ENCODE results near the gene VWA3B.

The VWA3B gene

DNA sequence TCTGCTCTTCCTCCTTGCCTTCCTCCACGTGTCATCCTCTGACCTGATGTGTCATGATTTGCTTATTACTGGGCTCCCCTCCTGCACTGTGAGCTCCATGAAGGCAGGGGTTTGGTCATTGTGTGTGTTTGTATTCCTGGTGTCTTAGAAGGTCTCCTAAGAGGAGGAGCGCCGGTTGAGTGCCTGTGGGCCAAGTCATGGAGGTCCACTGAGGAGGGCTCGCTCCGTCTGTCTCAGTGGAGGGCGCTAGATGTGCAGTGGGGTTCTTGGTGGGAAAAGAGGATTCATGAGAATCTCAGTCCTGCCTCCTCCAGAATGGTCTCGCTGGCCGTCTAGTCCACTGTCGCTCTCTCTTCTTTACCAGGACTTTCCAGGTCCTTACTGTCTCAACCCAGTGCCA, 100.2 kb downstream of the VWA3B start:
- no peak for DNase-seq
- TF ChIP-seq, protein P1, sequence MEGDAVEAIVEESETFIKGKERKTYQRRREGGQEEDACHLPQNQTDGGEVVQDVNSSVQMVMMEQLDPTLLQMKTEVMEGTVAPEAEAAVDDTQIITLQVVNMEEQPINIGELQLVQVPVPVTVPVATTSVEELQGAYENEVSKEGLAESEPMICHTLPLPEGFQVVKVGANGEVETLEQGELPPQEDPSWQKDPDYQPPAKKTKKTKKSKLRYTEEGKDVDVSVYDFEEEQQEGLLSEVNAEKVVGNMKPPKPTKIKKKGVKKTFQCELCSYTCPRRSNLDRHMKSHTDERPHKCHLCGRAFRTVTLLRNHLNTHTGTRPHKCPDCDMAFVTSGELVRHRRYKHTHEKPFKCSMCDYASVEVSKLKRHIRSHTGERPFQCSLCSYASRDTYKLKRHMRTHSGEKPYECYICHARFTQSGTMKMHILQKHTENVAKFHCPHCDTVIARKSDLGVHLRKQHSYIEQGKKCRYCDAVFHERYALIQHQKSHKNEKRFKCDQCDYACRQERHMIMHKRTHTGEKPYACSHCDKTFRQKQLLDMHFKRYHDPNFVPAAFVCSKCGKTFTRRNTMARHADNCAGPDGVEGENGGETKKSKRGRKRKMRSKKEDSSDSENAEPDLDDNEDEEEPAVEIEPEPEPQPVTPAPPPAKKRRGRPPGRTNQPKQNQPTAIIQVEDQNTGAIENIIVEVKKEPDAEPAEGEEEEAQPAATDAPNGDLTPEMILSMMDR (IDR thresholded peaks at IDR 0.05; ENCODE audit: low read length) = no peak
- TF ChIP-seq EZH2 (optimal IDR thresholded peaks at IDR 0.05; ENCODE audit: low read depth, low read length) = no peak
- no peak for TF ChIP-seq EZH2phosphoT487 (IDR thresholded peaks at IDR 0.05; ENCODE audit: low read length)
- no peaks in the 10 kb centered on the region for H4K20me1 ChIP-seq (ENCODE audit: insufficient read depth, low read length)
- no peaks in the 10 kb centered on the region for H3K9me2 ChIP-seq (replicated peaks; ENCODE audit: insufficient read depth, low read length)
- no peaks in the 10 kb centered on the region for H3F3A ChIP-seq (ENCODE audit: insufficient read depth, low read length)
- H3K27me3 ChIP-seq (replicated peaks; ENCODE audit: insufficient read depth, low read length) = no peaks in the 10 kb centered on the region
- no peak overlapping the region for H2AFZ ChIP-seq (ENCODE audit: low read length)
- H3K4me2 ChIP-seq (ENCODE audit: low read depth, low read length) = no peak overlapping the region
- no peaks in the 10 kb centered on the region for H3K79me2 ChIP-seq (ENCODE audit: low read length)
- H3K27ac ChIP-seq (ENCODE audit: low read length) = no peak overlapping the region
- no peak overlapping the region for H3K4me3 ChIP-seq (ENCODE audit: low read length)
- H3K4me1 ChIP-seq (ENCODE audit: low read length) = no peaks in the 10 kb centered on the region
- no peaks in the 10 kb centered on the region for H3K36me3 ChIP-seq (replicated peaks; ENCODE audit: insufficient read depth, low read length)
- no peak overlapping the region for H3K9ac ChIP-seq (ENCODE audit: low read length)
- no peaks in the 10 kb centered on the region for H3K9me3 ChIP-seq (replicated peaks; ENCODE audit: insufficient read depth, low read length)

DNA sequence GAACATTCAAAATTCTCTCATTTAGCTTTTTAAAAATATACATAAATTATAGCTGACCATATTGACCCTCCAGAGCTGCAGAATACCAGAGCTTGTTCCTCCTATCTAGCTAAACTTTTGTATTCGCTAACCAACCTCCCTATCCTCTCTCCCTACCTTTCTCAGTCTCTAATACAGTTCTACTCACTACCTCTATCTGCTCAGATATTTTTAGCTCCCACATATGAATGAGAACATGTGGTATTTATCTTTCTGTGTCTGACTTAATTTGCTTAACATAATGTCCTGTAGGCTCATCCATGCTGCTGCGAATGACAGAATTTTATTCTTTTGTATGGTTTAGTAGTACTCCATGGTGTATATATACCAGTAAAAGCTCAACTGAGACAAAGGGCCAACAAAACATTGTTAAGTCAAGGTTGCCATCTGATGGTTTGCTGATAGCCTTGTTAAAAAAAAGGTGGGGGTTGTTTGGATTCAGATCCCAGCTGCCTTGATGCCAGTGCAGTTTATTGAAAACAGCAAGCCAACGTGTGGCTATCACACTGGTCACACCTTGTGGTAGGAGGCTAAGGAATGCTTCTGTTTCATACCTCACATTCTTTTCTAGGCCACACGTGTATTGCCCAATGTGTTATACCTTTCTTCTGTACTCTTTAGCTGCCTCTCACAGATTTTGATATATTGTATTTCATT, 101.5 kb downstream of the VWA3B start:
- no peaks in the 10 kb centered on the region for H3K36me3 ChIP-seq (replicated peaks; ENCODE audit: insufficient read depth, low read length)
- no peak overlapping the region for H3K4me3 ChIP-seq (ENCODE audit: low read length)
- no peaks in the 10 kb centered on the region for H3F3A ChIP-seq (ENCODE audit: insufficient read depth, low read length)
- no peak overlapping the region for H3K4me2 ChIP-seq (ENCODE audit: low read depth, low read length)
- H3K9me3 ChIP-seq (replicated peaks; ENCODE audit: insufficient read depth, low read length) = no peaks in the 10 kb centered on the region
- no peaks in the 10 kb centered on the region for H3K27me3 ChIP-seq (replicated peaks; ENCODE audit: insufficient read depth, low read length)
- no peak overlapping the region for H3K9ac ChIP-seq (ENCODE audit: low read length)
- no peaks in the 10 kb centered on the region for H3K79me2 ChIP-seq (ENCODE audit: low read length)
- H2AFZ ChIP-seq (ENCODE audit: low read length) = no peak overlapping the region
- DNase-seq = no peak
- no peaks in the 10 kb centered on the region for H4K20me1 ChIP-seq (ENCODE audit: insufficient read depth, low read length)
- no peaks in the 10 kb centered on the region for H3K9me2 ChIP-seq (replicated peaks; ENCODE audit: insufficient read depth, low read length)
- H3K4me1 ChIP-seq (ENCODE audit: low read length) = no peaks in the 10 kb centered on the region
- H3K27ac ChIP-seq (ENCODE audit: low read length) = no peak overlapping the region
- TF ChIP-seq, protein P1 (IDR thresholded peaks at IDR 0.05; ENCODE audit: low read length) = no peak
- TF ChIP-seq EZH2phosphoT487 (IDR thresholded peaks at IDR 0.05; ENCODE audit: low read length) (no peak), EZH2 (optimal IDR thresholded peaks at IDR 0.05; ENCODE audit: low read depth, low read length) (no peak)

DNA sequence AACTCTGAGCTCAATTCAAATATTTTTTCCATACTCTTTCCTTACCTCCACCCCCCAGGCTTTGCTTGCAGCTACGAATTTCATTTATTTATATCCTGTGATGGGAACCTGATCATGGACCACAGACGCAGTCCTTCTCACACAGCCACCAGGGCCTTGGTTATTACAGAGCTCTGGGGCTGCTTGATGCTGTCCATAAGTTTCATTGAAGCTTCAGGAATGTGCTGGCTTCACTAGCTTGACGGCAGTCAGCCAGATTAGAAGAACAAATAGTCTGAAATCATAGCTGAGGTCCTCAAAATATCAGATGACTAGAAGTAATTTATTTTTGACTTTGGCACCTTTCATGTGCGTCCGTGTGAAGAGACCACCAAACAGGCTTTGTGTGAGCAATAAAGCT, 104.9 kb downstream of the VWA3B start:
- no peaks in the 10 kb centered on the region for H3K27me3 ChIP-seq (replicated peaks; ENCODE audit: insufficient read depth, low read length)
- no peaks in the 10 kb centered on the region for H3K9me3 ChIP-seq (replicated peaks; ENCODE audit: insufficient read depth, low read length)
- TF ChIP-seq EZH2phosphoT487 (IDR thresholded peaks at IDR 0.05; ENCODE audit: low read length) (no peak), EZH2 (optimal IDR thresholded peaks at IDR 0.05; ENCODE audit: low read depth, low read length) (no peak)
- TF ChIP-seq, protein P1 (IDR thresholded peaks at IDR 0.05; ENCODE audit: low read length) = no peak
- H4K20me1 ChIP-seq (ENCODE audit: insufficient read depth, low read length) = no peaks in the 10 kb centered on the region
- H3K9me2 ChIP-seq (replicated peaks; ENCODE audit: insufficient read depth, low read length) = no peaks in the 10 kb centered on the region
- H3F3A ChIP-seq (ENCODE audit: insufficient read depth, low read length) = no peaks in the 10 kb centered on the region
- H3K4me1 ChIP-seq (ENCODE audit: low read length) = no peaks in the 10 kb centered on the region
- no peak overlapping the region for H3K27ac ChIP-seq (ENCODE audit: low read length)
- no peak overlapping the region for H2AFZ ChIP-seq (ENCODE audit: low read length)
- DNase-seq = no peak
- H3K9ac ChIP-seq (ENCODE audit: low read length) = no peak overlapping the region
- H3K4me3 ChIP-seq (ENCODE audit: low read length) = no peak overlapping the region
- H3K79me2 ChIP-seq (ENCODE audit: low read length) = no peaks in the 10 kb centered on the region
- no peaks in the 10 kb centered on the region for H3K36me3 ChIP-seq (replicated peaks; ENCODE audit: insufficient read depth, low read length)
- H3K4me2 ChIP-seq (ENCODE audit: low read depth, low read length) = no peak overlapping the region

Measured in MM.1S (cell line).